Measurements from ENCODE around the gene JARID2.

Gene JARID2

DNA sequence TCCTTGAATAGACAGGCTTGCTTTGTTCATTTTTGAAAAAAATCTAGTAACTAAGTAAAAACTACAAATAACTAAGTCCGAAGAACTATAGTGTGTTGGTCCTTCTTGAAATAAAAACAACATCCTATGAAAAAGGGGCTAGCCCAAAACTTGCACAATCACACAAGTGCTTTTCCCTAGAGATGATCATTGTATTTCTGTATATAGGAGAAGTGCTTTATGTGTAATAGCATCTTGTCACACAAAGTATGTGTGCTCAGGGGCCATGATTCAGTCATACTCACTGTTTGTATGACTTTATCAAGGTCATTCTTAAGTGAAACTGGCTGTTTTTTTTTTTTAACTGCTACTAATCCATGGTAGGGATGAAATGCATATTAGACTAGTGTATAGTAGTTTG is 237.2 kb downstream of the JARID2 start:
- DNase-seq (ENCODE audit: low read depth, low spot score): no peak
- TF ChIP-seq, protein P1, sequence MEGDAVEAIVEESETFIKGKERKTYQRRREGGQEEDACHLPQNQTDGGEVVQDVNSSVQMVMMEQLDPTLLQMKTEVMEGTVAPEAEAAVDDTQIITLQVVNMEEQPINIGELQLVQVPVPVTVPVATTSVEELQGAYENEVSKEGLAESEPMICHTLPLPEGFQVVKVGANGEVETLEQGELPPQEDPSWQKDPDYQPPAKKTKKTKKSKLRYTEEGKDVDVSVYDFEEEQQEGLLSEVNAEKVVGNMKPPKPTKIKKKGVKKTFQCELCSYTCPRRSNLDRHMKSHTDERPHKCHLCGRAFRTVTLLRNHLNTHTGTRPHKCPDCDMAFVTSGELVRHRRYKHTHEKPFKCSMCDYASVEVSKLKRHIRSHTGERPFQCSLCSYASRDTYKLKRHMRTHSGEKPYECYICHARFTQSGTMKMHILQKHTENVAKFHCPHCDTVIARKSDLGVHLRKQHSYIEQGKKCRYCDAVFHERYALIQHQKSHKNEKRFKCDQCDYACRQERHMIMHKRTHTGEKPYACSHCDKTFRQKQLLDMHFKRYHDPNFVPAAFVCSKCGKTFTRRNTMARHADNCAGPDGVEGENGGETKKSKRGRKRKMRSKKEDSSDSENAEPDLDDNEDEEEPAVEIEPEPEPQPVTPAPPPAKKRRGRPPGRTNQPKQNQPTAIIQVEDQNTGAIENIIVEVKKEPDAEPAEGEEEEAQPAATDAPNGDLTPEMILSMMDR (IDR thresholded peaks at IDR 0.05; ENCODE audit: insufficient read depth, low read length, missing control alignments): no peak
- no peak overlapping the region for H3K4me3 ChIP-seq (ENCODE audit: low read depth, low read length)
- POLR2A ChIA-PET: no interaction called here
- CTCF ChIA-PET: no interaction called here

DNA sequence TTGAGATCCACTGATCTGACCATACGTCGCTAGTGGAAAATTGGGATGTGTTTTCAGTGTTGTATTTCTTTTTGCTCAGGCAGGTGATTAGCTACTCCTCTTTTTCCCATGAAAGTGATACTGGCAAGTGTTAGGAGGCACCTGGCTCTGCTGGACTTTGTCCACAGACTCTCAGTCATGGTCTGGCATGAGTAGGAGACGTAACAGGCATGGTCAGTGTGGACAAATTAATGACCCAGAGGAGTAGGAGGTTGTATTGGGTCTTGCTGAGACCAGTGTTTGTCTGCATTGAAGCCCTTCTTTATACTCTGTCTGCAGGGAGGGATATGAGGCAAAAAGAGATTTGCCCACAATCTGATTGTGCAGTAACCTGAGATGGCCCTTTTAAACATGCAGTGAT is 238.3 kb downstream of the JARID2 start:
- no peak for DNase-seq (ENCODE audit: low read depth, low spot score)
- no peak overlapping the region for H3K4me3 ChIP-seq (ENCODE audit: low read depth, low read length)
- TF ChIP-seq, protein P1 (IDR thresholded peaks at IDR 0.05; ENCODE audit: insufficient read depth, low read length, missing control alignments): no peak
- ChIA-PET CTCF (interaction anchor here (2.0 kb wide), 1 partner anchor 9 kb away, joined by 4 read pairs; no protein-coding TSS in a partner anchor), POLR2A (no interaction called here)

DNA sequence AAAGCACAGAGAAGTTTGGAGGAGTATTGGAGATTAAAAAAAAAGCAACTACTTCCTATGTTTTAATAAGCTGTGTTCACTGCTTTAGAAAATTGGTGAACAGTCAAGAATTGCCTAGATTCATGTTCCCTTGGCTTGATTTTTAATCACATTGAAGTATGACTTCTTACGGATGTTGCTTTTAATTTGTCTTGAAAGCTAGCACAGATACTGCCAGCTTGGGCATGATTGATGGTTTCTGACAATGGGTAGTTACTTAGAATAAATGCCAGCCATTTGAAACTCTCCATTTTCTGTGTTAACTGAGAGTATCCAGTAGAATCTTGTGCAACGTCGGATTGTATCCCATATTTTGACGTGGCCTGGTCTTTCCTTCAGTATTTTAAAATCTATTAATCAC is 239.0 kb downstream of the JARID2 start:
- DNase-seq (ENCODE audit: low read depth, low spot score): no peak
- TF ChIP-seq, protein P1 (IDR thresholded peaks at IDR 0.05; ENCODE audit: insufficient read depth, low read length, missing control alignments): no peak
- H3K4me3 ChIP-seq (ENCODE audit: low read depth, low read length): no peak overlapping the region
- POLR2A ChIA-PET: no interaction called here
- CTCF ChIA-PET: interaction anchor here (1.3 to 2.0 kb wide), 2 partner anchors 10 to 43 kb away, joined by 4 read pairs; no protein-coding TSS in a partner anchor

DNA sequence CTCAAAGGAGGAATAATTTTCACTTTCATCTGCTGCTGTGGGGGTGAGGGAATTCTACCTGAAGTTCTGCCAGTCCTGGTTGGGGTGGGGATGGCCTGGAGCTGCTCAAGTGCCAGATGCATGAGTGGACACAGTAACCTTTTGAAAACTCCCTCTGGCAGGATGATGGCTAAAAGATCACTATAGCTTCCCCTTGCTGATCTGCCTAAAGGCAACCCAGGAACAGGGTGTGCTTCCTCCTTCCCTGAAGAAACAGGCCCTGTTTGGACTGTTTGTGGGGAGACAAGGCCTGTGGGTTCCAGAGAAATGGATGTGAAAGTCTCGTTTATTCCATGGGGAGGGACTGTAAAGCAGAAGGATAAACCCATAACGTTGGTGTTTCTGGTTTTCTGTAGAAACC is 240.1 kb downstream of the JARID2 start:
- TF ChIP-seq, protein P1 (IDR thresholded peaks at IDR 0.05; ENCODE audit: insufficient read depth, low read length, missing control alignments): no peak
- no peak overlapping the region for H3K4me3 ChIP-seq (ENCODE audit: low read depth, low read length)
- POLR2A ChIA-PET: no interaction called here
- CTCF ChIA-PET: interaction anchor here (1.3 kb wide), 1 partner anchor 44 kb away, joined by 4 read pairs; no protein-coding TSS in a partner anchor
- no peak for DNase-seq (ENCODE audit: low read depth, low spot score)

DNA sequence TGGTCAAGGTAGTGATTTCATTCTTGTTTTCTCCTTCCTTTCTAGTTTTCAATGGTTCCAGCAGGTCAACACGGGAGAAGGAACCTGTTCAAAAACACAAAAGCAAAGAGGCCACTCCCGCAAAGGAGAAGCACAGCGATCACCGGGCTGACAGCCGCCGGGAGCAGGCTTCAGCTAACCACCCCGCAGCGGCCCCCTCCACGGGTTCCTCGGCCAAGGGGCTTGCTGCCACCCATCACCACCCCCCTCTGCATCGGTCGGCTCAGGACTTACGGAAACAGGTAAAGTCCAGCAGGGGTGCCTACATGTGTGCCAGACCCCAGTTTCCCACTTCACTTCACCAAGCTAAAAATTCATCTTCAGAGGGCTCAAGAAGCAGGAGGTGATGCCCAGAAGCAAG is 241.4 kb downstream of the JARID2 start:
- DNase-seq (ENCODE audit: low read depth, low spot score): no peak
- no peak overlapping the region for H3K4me3 ChIP-seq (ENCODE audit: low read depth, low read length)
- ChIA-PET POLR2A (no interaction called here), CTCF (no interaction called here)
- TF ChIP-seq, protein P1 (IDR thresholded peaks at IDR 0.05; ENCODE audit: insufficient read depth, low read length, missing control alignments): no peak

DNA sequence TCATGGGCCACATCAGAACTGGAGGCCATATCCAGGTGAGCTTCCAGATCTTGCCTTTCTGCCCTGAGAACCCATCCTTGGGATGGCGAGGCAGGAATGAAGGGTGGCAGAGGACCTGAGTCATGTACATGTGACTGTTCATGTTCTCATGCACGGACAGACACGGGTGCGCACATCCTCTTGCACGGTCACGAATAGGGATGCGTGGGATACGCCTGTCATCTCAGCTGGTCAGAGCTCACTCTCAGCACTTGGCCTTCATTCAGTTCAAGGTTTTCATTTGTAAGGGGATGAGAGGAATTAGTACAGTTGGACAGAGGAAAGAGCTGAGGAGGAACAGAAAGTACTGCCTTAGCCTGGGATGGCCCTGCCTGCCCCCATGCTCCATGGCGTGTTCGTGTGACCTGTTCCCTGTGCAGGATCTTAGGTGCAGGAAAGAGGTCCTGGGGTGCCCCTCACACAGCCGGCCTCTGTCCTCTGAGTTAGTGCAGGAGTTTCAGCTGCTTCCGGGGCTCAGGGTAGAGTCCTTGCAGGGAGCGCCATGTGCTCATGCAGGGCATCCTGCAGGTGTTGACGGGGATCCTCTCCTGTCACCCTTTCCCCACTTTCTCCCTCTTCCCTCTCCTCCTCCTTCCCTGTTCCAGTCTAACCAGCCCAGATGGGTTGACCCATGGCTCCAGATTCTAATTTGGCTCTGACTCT is 243.5 kb downstream of the JARID2 start:
- no peak overlapping the region for H3K4me3 ChIP-seq (ENCODE audit: low read depth, low read length)
- DNase-seq (ENCODE audit: low read depth, low spot score): no peak
- TF ChIP-seq, protein P1 (IDR thresholded peaks at IDR 0.05; ENCODE audit: insufficient read depth, low read length, missing control alignments): no peak
- POLR2A ChIA-PET: no interaction called here
- CTCF ChIA-PET: interaction anchor here (1.3 to 2.0 kb wide), 5 partner anchors 14 to 1360 kb away, joined by 3 to 6 read pairs (median 4); no protein-coding TSS in a partner anchor
